SW480 (cell line): ENCODE measurements around the gene FHAD1.
A peak's percentile ranks its signal among the peaks of the same experiment; 100 is the strongest.
"Not testable (repeated sequence)": the region's sequence is repeated elsewhere in the genome, so short reads cannot be mapped to it uniquely, and the experiment has no call there.

ENCODE experiments used
- DNase-seq: peaks from one replicate; pipeline ENCODE4 v3.0.0-alpha.2; 2016; ENCODE audit warnings: low spot score

FHAD1 gene

GRCh38 chr1:15370781-15371520 lies 123.9 kb downstream of the FHAD1 start:
- DNase-seq, result no peak

- DNase-seq, result no peak
These were observed 124.9 kb downstream of the FHAD1 start for GRCh38 chr1:15371610-15372545.

- DNase-seq, result no peak
These were observed 131.7 kb downstream of the FHAD1 start for GRCh38 chr1:15378729-15379128.

- DNase-seq, result not testable (repeated sequence)
These were observed 132.1 kb downstream of the FHAD1 start for GRCh38 chr1:15379151-15379550.

- DNase-seq, result no peak
These were observed 133.8 kb downstream of the FHAD1 start for GRCh38 chr1:15380601-15381508.

GRCh38 chr1:15381805-15382204 lies 134.8 kb downstream of the FHAD1 start:
- no peak for DNase-seq

- DNase-seq, result no peak
These were observed 135.8 kb downstream of the FHAD1 start for GRCh38 chr1:15382601-15383518.

- DNase-seq, result no peak
These were observed 136.8 kb downstream of the FHAD1 start for GRCh38 chr1:15383810-15384209.

GRCh38 chr1:15384301-15384901 lies 137.4 kb downstream of the FHAD1 start:
- peak; percentile 66 for DNase-seq

- DNase-seq, result no peak
These were observed 138.4 kb downstream of the FHAD1 start for GRCh38 chr1:15385420-15385819.

GRCh38 chr1:15386164-15386749 lies 139.2 kb downstream of the FHAD1 start:
- no peak for DNase-seq

- no peak for DNase-seq
These were observed 141.3 kb downstream of the FHAD1 start for GRCh38 chr1:15388201-15388880.

GRCh38 chr1:15389828-15390227 lies 142.8 kb downstream of the FHAD1 start:
- DNase-seq, result not testable (repeated sequence)

GRCh38 chr1:15390667-15391066 lies 143.6 kb downstream of the FHAD1 start:
- no peak for DNase-seq

GRCh38 chr1:15391366-15391765 lies 144.3 kb downstream of the FHAD1 start:
- DNase-seq, result no peak

- no peak for DNase-seq
These were observed 146.6 kb downstream of the FHAD1 start for GRCh38 chr1:15393475-15394257.

- DNase-seq, result no peak
These were observed 147.3 kb downstream of the FHAD1 start for GRCh38 chr1:15394258-15394690.

- no peak for DNase-seq
These were observed 150.2 kb downstream of the FHAD1 start for GRCh38 chr1:15397236-15397635.

- no peak for DNase-seq
These were observed 152.7 kb downstream of the FHAD1 start for GRCh38 chr1:15399710-15400109.
